GM19438 (cell line): ENCODE measurements around the gene TRIM71.
"Not testable (repeated sequence)": the region's sequence is repeated elsewhere in the genome, so short reads cannot be mapped to it uniquely, and the experiment has no call there.

ENCODE experiments used
- ATAC-seq: cut with Tn5 transposase; IDR thresholded peaks from one replicate; pipeline ENCODE4 v1.9.1; 2021; ENCODE audit warnings: low read depth; ENCODE audit not compliant: unreplicated experiment

TRIM71 gene

GRCh38 chr3:32817558-32818228 is at the start of gene TRIM71:
TRIM71 (plus strand) TSS chr3:32817997; CDS start chr3:32818081, 84 bp downstream.
- ATAC-seq, result no peak

- ATAC-seq, result no peak
These were observed 39.4 kb upstream of the TRIM71 start for GRCh38 chr3:32778389-32778788.

- no peak for ATAC-seq
These were observed 37.6 kb upstream of the TRIM71 start for GRCh38 chr3:32780071-32780734.

- peak; percentile 58 for ATAC-seq
These were observed 37.0 kb upstream of the TRIM71 start for GRCh38 chr3:32780735-32781210.

GRCh38 chr3:32781211-32781968 is 36.4 kb upstream of the TRIM71 start:
- peak; percentile 89 for ATAC-seq

GRCh38 chr3:32781969-32782270 is 35.9 kb upstream of the TRIM71 start:
- not testable (repeated sequence) for ATAC-seq

GRCh38 chr3:32782407-32782806 is 35.4 kb upstream of the TRIM71 start:
- ATAC-seq, result no peak

GRCh38 chr3:32791833-32792232 is 26.0 kb upstream of the TRIM71 start:
- ATAC-seq, result no peak

- no peak for ATAC-seq
These were observed 23.1 kb upstream of the TRIM71 start for GRCh38 chr3:32794487-32795308.

- not testable (repeated sequence) for ATAC-seq
These were observed 21.3 kb upstream of the TRIM71 start for GRCh38 chr3:32796384-32796950.

- no peak for ATAC-seq
These were observed 20.0 kb upstream of the TRIM71 start for GRCh38 chr3:32797776-32798175.

- ATAC-seq, result not testable (repeated sequence)
These were observed 16.4 kb upstream of the TRIM71 start for GRCh38 chr3:32801440-32801839.

- no peak for ATAC-seq
These were observed 4.6 kb upstream of the TRIM71 start for GRCh38 chr3:32813180-32813579.

- ATAC-seq, result no peak
These were observed 3.4 kb upstream of the TRIM71 start for GRCh38 chr3:32814361-32814760.

GRCh38 chr3:32815841-32816438 is 1.9 kb upstream of the TRIM71 start:
- ATAC-seq, result no peak

- ATAC-seq, result no peak
These were observed 1.1 kb upstream of the TRIM71 start for GRCh38 chr3:32816439-32817256.

- no peak for ATAC-seq
These were observed 590 bp upstream of the TRIM71 start for GRCh38 chr3:32817257-32817557.

- ATAC-seq, result no peak
These were observed 602 bp downstream of the TRIM71 start for GRCh38 chr3:32818229-32818969.
